Parathyroid adenoma (tissue), 2 donors: ENCODE data around the gene HS3ST3B1.

Source experiments
- H2AFZ ChIP-seq: fragments of 300-600 bp; sonication (generic); one replicate; pipeline ENCODE4 v1.7.0; 2017; ENCODE audit warnings: antibody characterized with exemption, mild to moderate bottlenecking
- H3K27ac ChIP-seq: fragments of 300-600 bp; sonication (generic); one replicate; pipeline ENCODE4 v1.7.0; 2017
- H3K27me3 ChIP-seq: fragments of 300-600 bp; sonication (generic); one replicate; pipeline ENCODE4 v1.7.0; 2017; ENCODE audit warnings: low read length; ENCODE audit not compliant: control insufficient read depth, insufficient read depth
- H3K36me3 ChIP-seq: fragments of 300-600 bp; sonication (generic); one replicate; pipeline ENCODE4 v1.7.0; 2017; ENCODE audit warnings: low read length; ENCODE audit not compliant: control insufficient read depth, insufficient read depth
- H3K4me1 ChIP-seq: fragments of 300-600 bp; sonication (generic); one replicate; pipeline ENCODE4 v1.7.0; 2017; ENCODE audit warnings: control low read depth
- H3K4me2 ChIP-seq: fragments of 300-600 bp; sonication (generic); one replicate; pipeline ENCODE4 v1.7.0; 2017; ENCODE audit warnings: low read length
- H3K4me3 ChIP-seq: fragments of 300-600 bp; sonication (generic); one replicate; pipeline ENCODE4 v1.7.0; 2017; ENCODE audit warnings: low read depth, low read length
- H3K79me2 ChIP-seq: fragments of 300-600 bp; sonication (generic); one replicate; pipeline ENCODE4 v1.7.0; 2017; ENCODE audit warnings: control low read depth
- H3K9ac ChIP-seq: fragments of 300-600 bp; sonication (generic); one replicate; pipeline ENCODE4 v1.7.0; 2017; ENCODE audit warnings: mild to moderate bottlenecking
- H3K9me3 ChIP-seq: fragments of 300-600 bp; sonication (generic); one replicate; pipeline ENCODE4 v1.7.0; 2017; ENCODE audit warnings: low read length; ENCODE audit not compliant: control insufficient read depth
- CTCF ChIP-seq: fragments of 300-600 bp; sonication (generic); IDR thresholded peaks from one replicate; pipeline ENCODE4 v1.7.0; 2017; ENCODE audit warnings: antibody characterized with exemption, mild to moderate bottlenecking
- donor health status: primary hyperparathyroidism.

HS3ST3B1 gene

GRCh38 chr17:14311981-14312380 is 11.1 kb downstream of the HS3ST3B1 start:
- H3K4me3 ChIP-seq = no peak overlapping the region
- no peaks in the 10 kb centered on the region for H3K79me2 ChIP-seq
- H3K9me3 ChIP-seq = no peaks in the 10 kb centered on the region
- no peak overlapping the region for H3K4me2 ChIP-seq
- H3K4me1 ChIP-seq = no peaks in the 10 kb centered on the region
- H3K36me3 ChIP-seq = no peaks in the 10 kb centered on the region
- no peak overlapping the region for H3K9ac ChIP-seq
- no peak overlapping the region for H3K27ac ChIP-seq
- H2AFZ ChIP-seq = no peak overlapping the region
- TF ChIP-seq CTCF = no peak
- H3K27me3 ChIP-seq = no peaks in the 10 kb centered on the region

DNA sequence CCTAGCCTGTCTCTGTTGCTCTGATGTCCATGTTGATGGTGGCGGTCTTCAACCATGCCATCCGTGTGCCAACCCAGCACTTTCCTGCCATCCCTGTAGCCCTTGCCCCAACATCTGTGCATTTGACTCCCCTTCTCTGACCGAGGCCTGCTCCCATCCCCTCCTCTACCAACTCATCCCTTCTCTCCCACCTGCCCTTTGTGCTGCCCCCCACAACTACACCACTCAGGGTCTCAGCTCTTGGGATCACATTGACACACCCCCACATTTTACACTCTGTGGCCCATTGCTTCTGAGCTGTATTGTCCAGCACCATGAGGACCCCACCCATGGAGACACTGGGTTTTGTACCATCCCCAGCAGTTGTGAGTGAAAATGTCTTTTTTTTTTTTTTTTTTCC is 11.6 kb downstream of the HS3ST3B1 start:
- Histone ChIP-seq H3K4me3 (no peak overlapping the region), H3K79me2 (no peaks in the 10 kb centered on the region), H3K9me3 (no peaks in the 10 kb centered on the region), H3K4me1 (no peaks in the 10 kb centered on the region), H2AFZ (no peak overlapping the region), H3K27ac (no peak overlapping the region), H3K36me3 (no peaks in the 10 kb centered on the region), H3K9ac (no peak overlapping the region), H3K27me3 (no peaks in the 10 kb centered on the region), H3K4me2 (no peak overlapping the region)
- no peak for TF ChIP-seq CTCF

DNA sequence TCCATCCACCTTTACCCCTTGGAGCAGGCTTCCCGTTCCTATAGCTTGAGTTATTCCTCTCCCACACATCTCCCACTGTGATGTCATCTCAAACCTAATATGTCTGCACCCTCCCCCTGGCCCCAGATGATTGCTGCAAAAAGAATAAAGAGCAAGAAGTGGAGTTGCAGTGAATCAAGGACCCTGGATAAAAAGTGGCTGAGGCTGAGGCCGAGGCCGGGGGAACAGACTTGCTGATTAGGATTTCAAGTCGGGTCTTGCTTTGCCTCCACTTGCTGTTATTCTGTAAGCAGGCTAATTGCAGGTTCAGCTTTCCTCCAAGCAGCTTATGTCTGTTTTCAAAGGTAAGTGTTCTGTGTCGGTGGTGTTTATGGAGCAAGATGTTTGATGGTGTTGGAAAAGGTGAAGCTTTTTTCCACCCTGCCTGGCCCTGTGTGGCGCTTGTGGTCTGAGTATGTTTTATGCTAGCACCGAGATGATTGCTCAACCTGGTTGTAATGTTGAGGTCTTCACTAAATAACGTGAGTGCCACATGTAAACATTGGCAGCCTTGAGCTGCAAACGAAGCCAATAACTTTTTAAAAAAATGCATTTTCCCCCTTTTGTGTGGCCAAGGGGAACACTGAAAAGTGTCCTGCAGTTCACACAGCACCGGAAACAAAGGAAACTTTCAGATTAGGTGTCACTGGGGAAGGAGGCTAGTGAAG is 15.4 kb downstream of the HS3ST3B1 start:
- H3K79me2 ChIP-seq = no peaks in the 10 kb centered on the region
- H3K9me3 ChIP-seq = no peaks in the 10 kb centered on the region
- no peak overlapping the region for H3K27ac ChIP-seq
- H3K4me2 ChIP-seq = no peak overlapping the region
- no peaks in the 10 kb centered on the region for H3K27me3 ChIP-seq
- no peaks in the 10 kb centered on the region for H3K36me3 ChIP-seq
- no peak for TF ChIP-seq CTCF
- no peak overlapping the region for H3K4me3 ChIP-seq
- H3K9ac ChIP-seq = no peak overlapping the region
- H2AFZ ChIP-seq = no peak overlapping the region
- no peaks in the 10 kb centered on the region for H3K4me1 ChIP-seq

GRCh38 chr17:14317383-14317782 is 16.5 kb downstream of the HS3ST3B1 start:
- H3K27me3 ChIP-seq = no peaks in the 10 kb centered on the region
- H3K4me3 ChIP-seq = no peak overlapping the region
- H3K27ac ChIP-seq = no peak overlapping the region
- no peak overlapping the region for H3K9ac ChIP-seq
- H2AFZ ChIP-seq = no peak overlapping the region
- no peak for TF ChIP-seq CTCF
- H3K79me2 ChIP-seq = no peaks in the 10 kb centered on the region
- no peaks in the 10 kb centered on the region for H3K9me3 ChIP-seq
- no peaks in the 10 kb centered on the region for H3K36me3 ChIP-seq
- no peaks in the 10 kb centered on the region for H3K4me1 ChIP-seq
- no peak overlapping the region for H3K4me2 ChIP-seq
